ENCODE measurements around the gene EEA1.

The EEA1 gene

GRCh38 chr12:92877904-92878303 lies 51.2 kb downstream of the EEA1 start:
- DNase-seq: no peak

DNA sequence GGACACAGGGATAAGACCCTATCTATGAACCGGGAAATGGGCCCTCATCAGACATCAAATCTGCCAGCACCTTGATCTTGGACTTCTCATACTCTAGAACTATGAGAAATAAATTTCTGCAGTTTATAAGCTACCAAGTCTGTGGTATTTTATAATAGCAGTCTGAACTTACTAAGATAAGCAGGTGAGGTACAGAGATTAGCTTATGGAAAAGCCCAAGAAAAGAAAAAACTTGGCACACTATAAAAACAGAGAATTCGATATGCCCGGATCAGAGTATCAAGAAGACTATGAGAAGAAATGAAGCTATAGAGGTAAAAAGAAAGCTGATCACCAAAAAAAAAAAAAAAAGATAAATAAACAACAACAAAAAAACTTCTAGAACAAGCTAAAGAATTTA lies 52.6 kb downstream of the EEA1 start:
- DNase-seq: no peak

- no peak for DNase-seq
These were observed 58.0 kb downstream of the EEA1 start for GRCh38 chr12:92871116-92871515.

DNA sequence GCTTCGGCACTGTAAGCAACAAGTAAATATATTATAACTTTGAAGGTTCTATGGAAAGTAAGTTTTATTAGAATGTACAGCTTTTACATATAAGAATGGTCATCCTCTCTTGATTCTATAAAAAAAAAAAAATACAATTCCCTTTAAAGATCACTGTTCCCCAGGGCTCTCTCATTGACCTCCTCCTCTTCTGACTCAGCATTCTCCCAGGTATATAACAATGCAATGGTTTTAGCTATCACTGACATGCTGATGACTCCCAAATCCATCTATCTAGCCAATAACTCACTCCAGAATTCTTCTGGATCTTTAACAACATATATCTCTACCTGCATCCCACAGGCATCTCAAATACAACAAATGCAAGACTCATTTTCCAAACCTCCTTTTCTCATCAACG lies 62.7 kb downstream of the EEA1 start:
- no peak for DNase-seq

DNA sequence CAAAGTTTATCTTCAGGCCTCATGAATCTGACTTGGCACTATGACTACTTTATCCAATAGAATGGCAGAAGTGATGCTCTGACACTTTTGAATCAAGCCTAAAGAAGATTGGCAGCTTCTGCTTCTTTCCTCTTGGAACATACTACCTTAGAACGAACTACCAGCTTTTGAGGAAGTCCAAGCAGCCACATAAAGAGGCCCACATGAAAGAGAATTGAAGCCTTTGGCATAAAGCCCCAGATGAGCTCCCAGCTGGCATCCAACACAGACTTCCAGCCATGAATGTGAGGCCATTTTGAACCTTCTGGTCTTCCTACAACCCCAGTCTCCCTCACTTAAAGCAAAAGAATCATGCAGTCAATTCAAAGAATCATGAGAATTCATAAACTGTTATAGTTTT lies 65.8 kb downstream of the EEA1 start:
- DNase-seq: no peak

DNA sequence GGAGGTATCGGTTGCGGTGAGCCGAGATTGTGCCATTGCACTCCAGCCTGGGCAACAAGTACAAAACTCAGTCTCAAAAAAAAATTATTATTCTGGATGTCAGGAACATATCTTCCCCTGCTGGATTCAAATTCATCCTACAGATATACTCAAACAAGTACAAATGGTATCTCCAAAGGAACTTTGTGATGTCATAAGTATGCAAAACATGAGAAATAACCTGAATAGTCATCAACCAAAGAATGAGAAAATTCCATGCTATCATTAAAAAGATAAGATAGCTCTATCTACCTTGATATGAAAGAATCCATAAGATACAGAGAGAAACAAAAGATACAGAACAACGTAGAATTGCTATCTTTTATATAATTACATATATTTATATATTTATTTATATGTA lies 67.7 kb downstream of the EEA1 start:
- no peak for DNase-seq

DNA sequence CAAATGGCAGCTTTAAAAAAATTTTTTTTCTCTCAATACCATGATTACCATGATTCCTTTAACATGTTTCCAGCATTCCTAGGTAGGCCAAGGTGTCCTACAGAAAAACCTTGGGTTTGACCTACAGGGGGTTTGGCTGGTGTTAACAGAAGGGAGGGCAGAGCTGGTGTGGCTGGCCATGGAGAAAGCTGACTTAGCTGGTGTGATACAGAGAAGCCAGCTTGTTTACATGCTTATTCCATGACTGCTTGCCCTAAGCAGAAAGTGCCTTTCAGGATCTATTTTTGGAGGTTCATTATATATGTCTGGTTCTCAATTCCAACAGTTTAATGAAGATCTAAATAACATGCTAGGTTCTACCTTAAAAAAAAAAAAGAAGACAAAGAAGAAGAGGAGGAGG lies 68.6 kb downstream of the EEA1 start:
- no peak for DNase-seq

GRCh38 chr12:92859650-92860386 lies 69.3 kb downstream of the EEA1 start:
- no peak for DNase-seq

- no peak for DNase-seq
These were observed 71.3 kb downstream of the EEA1 start for GRCh38 chr12:92857818-92858217.

DNA sequence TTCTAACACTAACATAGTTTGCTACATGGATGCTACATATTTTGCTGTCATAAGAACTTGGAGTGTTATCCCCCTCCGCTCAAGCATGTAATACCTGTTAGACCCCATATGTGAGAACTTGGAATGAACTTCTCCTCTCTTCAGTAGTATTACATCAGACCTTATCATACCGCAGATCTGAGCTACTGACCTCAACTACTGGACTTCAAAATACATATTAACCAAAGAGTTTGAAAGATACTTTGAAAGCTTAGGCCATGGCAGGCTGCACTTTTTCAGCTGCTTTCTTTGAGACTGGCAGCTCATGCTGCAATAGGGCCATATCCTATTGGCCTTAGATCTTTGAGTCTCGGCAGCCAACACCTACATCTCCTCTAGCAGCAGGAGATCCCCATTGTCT lies 74.8 kb downstream of the EEA1 start:
- no peak for DNase-seq

GRCh38 chr12:92848740-92849139 lies 80.4 kb downstream of the EEA1 start:
- no peak for DNase-seq

DNA sequence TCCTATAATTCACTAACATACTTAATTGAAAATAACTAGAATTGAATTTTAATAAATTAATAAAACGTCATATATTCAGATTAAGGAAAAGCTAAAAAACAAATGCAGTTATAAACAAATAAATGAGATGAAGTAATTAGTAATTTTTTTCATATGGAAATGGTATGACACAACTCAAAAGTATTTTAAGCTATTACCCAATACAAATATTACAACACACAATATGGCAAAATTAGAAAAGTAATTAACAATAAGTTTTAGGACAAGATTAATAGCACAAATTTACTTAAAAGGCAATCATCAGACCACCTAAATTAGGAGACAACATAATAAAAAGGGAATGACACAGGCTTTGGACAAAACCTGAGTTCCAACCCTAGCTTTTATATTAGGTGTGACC lies 81.7 kb downstream of the EEA1 start:
- no peak for DNase-seq

- no peak for DNase-seq
These were observed 83.8 kb downstream of the EEA1 start for GRCh38 chr12:92845329-92845728.

- DNase-seq: no peak
These were observed 84.8 kb downstream of the EEA1 start for GRCh38 chr12:92844151-92844763.

- no peak for DNase-seq
These were observed 99.3 kb downstream of the EEA1 start for GRCh38 chr12:92829686-92830282.

DNA sequence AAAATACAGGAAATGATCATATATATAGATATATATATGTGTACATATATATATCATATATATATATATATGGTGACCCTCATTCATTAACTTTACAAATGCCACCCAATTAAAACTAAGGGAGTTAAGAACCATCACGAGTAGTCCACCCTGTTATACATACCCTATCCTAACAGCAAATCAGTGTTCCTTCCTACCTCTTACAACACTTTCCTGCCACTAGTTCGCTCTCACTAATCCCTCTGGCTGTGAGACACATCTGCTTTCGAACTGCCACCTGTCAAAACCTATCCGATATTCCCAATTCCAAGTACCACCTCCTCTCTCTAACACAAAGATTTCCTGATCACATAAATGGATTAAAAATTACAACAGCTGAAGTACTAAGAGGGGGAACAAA lies 100.5 kb downstream of the EEA1 start:
- DNase-seq: no peak

- peak; percentile 37 for DNase-seq
These were observed 101.2 kb downstream of the EEA1 start for GRCh38 chr12:92827836-92828431.

GRCh38 chr12:92821142-92821541 lies 108.0 kb downstream of the EEA1 start:
- DNase-seq: no peak

DNA sequence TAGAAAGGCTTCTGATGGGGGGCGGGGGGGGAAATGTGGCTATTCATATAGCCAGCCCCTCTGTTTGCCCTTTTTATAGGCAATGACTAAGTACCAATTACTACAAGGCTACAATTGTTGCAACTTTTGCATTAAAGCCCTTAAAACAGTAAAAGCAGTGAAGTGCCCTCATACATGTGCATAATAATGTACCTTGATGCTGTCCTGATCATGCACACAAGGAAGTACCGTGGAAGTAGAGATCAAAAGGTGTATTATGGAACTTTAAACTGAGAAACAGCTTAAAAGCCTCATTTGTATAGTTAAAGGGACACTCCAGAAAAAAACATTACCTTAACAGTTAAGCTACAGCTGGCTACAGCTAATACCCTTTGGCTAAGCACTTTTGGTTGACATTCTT lies 114.5 kb downstream of the EEA1 start:
- DNase-seq: no peak

- DNase-seq: no peak
These were observed 118.7 kb downstream of the EEA1 start for GRCh38 chr12:92810370-92810769.

- no peak for DNase-seq
These were observed 125.2 kb downstream of the EEA1 start for GRCh38 chr12:92803903-92804302.

GRCh38 chr12:92802906-92803305 lies 126.2 kb downstream of the EEA1 start:
- DNase-seq: no peak

DNA sequence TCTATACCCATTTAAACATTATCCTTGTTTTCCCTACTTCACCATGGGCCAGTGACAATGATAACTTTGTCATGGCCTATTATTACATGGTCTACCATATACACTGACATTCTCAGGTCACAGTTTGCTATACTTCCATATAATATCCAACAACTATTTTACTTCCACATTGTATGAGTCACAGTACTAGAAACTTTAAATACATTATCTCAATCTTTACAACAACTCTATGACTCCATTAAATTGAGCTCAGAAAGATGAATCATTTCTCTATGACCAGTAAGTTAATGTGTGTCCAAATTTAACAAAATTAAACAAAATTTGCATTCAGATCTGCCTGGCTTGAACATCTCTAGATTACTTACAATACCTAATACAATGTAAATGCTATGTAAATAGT lies 132.4 kb downstream of the EEA1 start:
- no peak for DNase-seq

- no peak for DNase-seq
These were observed 134.3 kb downstream of the EEA1 start for GRCh38 chr12:92794814-92795213.
